CD4-positive, alpha-beta T cell (primary cell): Measurements from ENCODE around the gene EYA2. TPM values are rescaled to one million over a fixed set of nuclear protein-coding genes. Genes with fewer than 3 reads are reported as not detected.

Experiments
- ATAC-seq: fragments of 200-7000 bp; cut with Tn5 transposase; one replicate; pipeline ENCODE4 v1.10.0; 2022; ENCODE audit warnings: mild to moderate bottlenecking; ENCODE audit not compliant: poor library complexity
- CTCF ChIA-PET: fragments of 350-600 bp; sonication (Branson Sonifier 250); formaldehyde crosslinking; loops from one replicate; lab custom pipeline; 2021; ENCODE audit warnings: antibody characterized with exemption, inconsistent platforms; lab: Charles Lee
- POLR2A ChIA-PET: fragments of 350-600 bp; sonication (Branson Sonifier 250); formaldehyde crosslinking; loops from one replicate; lab custom pipeline; 2021; ENCODE audit warnings: antibody characterized with exemption, inconsistent platforms; lab: Charles Lee
- DNase-seq, 14 experiments: peaks; one replicate each; pipeline ENCODE4 v3.0.0-alpha.2; 2013 to 2020; ENCODE audit warnings: mixed read lengths in 2 of 14
- H3K27ac ChIP-seq, 2 donors: one replicate each; pipeline versions ENCODE4 v1.5.1 to v1.7.0; 2013; ENCODE audit warnings: low read length in 2 of 2, low read depth in 1 of 2, mild to moderate bottlenecking in 1 of 2
- H3K27me3 ChIP-seq, 2 experiments: 1 replicate in 1 of 2; 2 replicates in 1 of 2; pipeline versions ENCODE4 v1.6.1 to v1.7.0; 2013; ENCODE audit warnings: low read length in 2 of 2, control low read depth in 1 of 2, mild to moderate bottlenecking in 1 of 2, moderate library complexity in 1 of 2; ENCODE audit not compliant: insufficient read depth in 2 of 2, control insufficient read depth in 1 of 2
- H3K36me3 ChIP-seq: one replicate; pipeline ENCODE4 v1.6.1; 2013; ENCODE audit warnings: low read length, control low read depth; ENCODE audit not compliant: insufficient read depth
- H3K4me1 ChIP-seq: one replicate; pipeline ENCODE4 v1.6.1; 2013; ENCODE audit warnings: low read length, control low read depth; ENCODE audit not compliant: insufficient read depth
- H3K4me3 ChIP-seq: one replicate; pipeline ENCODE4 v1.5.1; 2013; ENCODE audit warnings: mild to moderate bottlenecking, low read length, moderate library complexity
- H3K9me3 ChIP-seq, 2 experiments: 1 replicate in 1 of 2; 2 replicates in 1 of 2; pipeline versions ENCODE4 v1.6.1 to v1.7.0; 2013; ENCODE audit warnings: low read length in 2 of 2, mild to moderate bottlenecking in 2 of 2, control low read depth in 1 of 2, moderate library complexity in 1 of 2; ENCODE audit not compliant: control insufficient read depth in 1 of 2, insufficient read depth in 1 of 2
- H3K27ac Mint-ChIP-seq: one replicate; pipeline ENCODE4 v1.8.0; 2020; ENCODE audit warnings: mixed read lengths
- H3K27me3 Mint-ChIP-seq: one replicate; pipeline ENCODE4 v1.8.0; 2021; ENCODE audit warnings: mixed read lengths
- H3K36me3 Mint-ChIP-seq: one replicate; pipeline ENCODE4 v1.8.0; 2021; ENCODE audit warnings: low read depth, mixed read lengths
- H3K4me1 Mint-ChIP-seq: one replicate; pipeline ENCODE4 v1.8.0; 2021; ENCODE audit warnings: low read depth, mixed read lengths
- H3K4me3 Mint-ChIP-seq: one replicate; pipeline ENCODE4 v1.8.0; 2020; ENCODE audit warnings: mild to moderate bottlenecking, mixed read lengths
- H3K9me3 Mint-ChIP-seq: one replicate; pipeline ENCODE4 v1.8.0; 2020; ENCODE audit warnings: mixed read lengths
- CTCF ChIP-seq: fragments of 200-600 bp; IDR thresholded peaks from one replicate; pipeline ENCODE4 v1.8.0; 2022; ENCODE audit warnings: antibody characterized with exemption, mild to moderate bottlenecking
- intact Hi-C, 2 experiments: fragments of 100-400 bp; cut with DNase I in 1 of 2; cut with micrococcal nuclease in 1 of 2; formaldehyde crosslinking; loops; one replicate each; pipeline versions ENCODE4 v1.15.1 to v1.9.0; 2023 to 2025; cut with DNase I, micrococcal nuclease
- total RNA-seq, 174 experiments: library from RNA in 2 of 174; stranded (reverse) in 2 of 174; gene quantifications; one replicate each; pipeline ENCODE4 v1.2.3 and lab custom pipeline; 2021 to 2026

EYA2 gene
- total RNA-seq, 2 experiments from 2014 or later: not detected

DNA sequence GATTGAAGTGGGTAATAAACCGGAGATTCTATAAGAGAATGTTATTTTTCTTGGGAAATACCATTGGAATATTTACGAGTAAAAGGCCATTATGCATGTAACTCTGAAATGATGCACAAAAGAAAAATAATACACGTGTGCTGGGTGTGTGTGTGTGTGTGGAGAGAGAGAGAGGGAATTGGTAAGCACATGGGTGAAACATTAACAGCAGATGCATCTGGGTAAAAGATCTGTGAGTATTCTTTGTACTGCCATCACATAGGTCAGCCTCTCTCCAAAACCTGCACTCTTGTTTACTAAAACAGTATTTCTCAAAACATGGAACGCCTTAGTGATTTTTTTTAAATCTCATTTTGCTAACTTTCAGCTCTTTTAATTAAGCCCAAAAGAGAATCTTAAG lies 28.9 kb downstream of the EYA2 start:
- no peak overlapping the region for H3K27ac ChIP-seq
- POLR2A ChIA-PET: no interaction called here
- peaks cover 0 to 6% of the 10 kb centered on the region in 2 experiments for H3K9me3 ChIP-seq
- H3K27ac Mint-ChIP-seq: no peak overlapping the region
- intact Hi-C loops: no loop called here
- no peaks in the 10 kb centered on the region for H3K36me3 Mint-ChIP-seq
- no peak for DNase-seq
- no peak for ATAC-seq
- H3K36me3 ChIP-seq: no peaks in the 10 kb centered on the region
- H3K4me1 Mint-ChIP-seq: no peaks in the 10 kb centered on the region
- CTCF ChIA-PET: no interaction called here
- H3K27me3 ChIP-seq: no peaks in the 10 kb centered on the region
- no peak for TF ChIP-seq CTCF
- no peak overlapping the region for H3K4me3 Mint-ChIP-seq
- H3K27me3 Mint-ChIP-seq: peaks cover 27% of the 10 kb centered on the region
- H3K9me3 Mint-ChIP-seq: peaks cover 2% of the 10 kb centered on the region
- H3K4me1 ChIP-seq: no peaks in the 10 kb centered on the region
- H3K4me3 ChIP-seq: no peak overlapping the region

- Histone ChIP-seq H3K27me3 (no peaks in the 10 kb centered on the region), H3K4me1 (no peaks in the 10 kb centered on the region), H3K4me3 (no peak overlapping the region), H3K27ac (no peak overlapping the region), H3K36me3 (no peaks in the 10 kb centered on the region), H3K9me3 (no peaks in the 10 kb centered on the region)
- POLR2A ChIA-PET: no interaction called here
- H3K27ac Mint-ChIP-seq: no peak overlapping the region
- H3K27me3 Mint-ChIP-seq: peaks cover 29% of the 10 kb centered on the region
- no peaks in the 10 kb centered on the region for H3K36me3 Mint-ChIP-seq
- H3K4me3 Mint-ChIP-seq: no peak overlapping the region
- intact Hi-C loops: no loop called here
- no peak for TF ChIP-seq CTCF
- CTCF ChIA-PET: no interaction called here
- no peaks in the 10 kb centered on the region for H3K9me3 Mint-ChIP-seq
- ATAC-seq: no peak
- no peaks in the 10 kb centered on the region for H3K4me1 Mint-ChIP-seq
- DNase-seq: no peak
Measured at GRCh38 chr20:46928580-46929132, 34.0 kb downstream of the EYA2 start.

DNA sequence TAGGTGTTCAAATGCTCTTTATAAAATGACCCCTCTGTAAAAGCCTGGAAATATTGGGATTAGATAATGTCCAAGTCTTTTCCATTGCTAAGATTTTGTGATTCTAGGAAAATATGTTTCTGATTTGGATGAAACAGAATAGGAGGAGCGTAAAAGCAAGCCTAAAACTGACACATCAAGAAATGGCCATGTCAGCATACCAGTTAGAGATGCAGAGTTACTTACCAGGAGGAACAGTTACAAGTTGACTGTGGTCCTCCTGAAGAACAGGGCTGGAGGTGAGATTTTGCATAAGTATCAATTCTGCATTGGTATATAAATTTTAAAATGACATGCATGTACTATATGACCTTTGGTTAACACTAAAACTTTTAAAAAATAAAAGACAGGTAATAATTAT lies 35.3 kb downstream of the EYA2 start:
- intact Hi-C loops: no loop called here
- TF ChIP-seq CTCF: no peak
- Histone ChIP-seq H3K27me3 (no peaks in the 10 kb centered on the region), H3K9me3 (no peaks in the 10 kb centered on the region), H3K27ac (no peak overlapping the region), H3K36me3 (no peaks in the 10 kb centered on the region), H3K4me1 (no peaks in the 10 kb centered on the region), H3K4me3 (no peak overlapping the region)
- no peak for ATAC-seq
- ChIA-PET POLR2A (no interaction called here), CTCF (no interaction called here)
- no peaks in the 10 kb centered on the region for H3K36me3 Mint-ChIP-seq
- peaks cover 31% of the 10 kb centered on the region for H3K27me3 Mint-ChIP-seq
- DNase-seq: no peak
- H3K4me3 Mint-ChIP-seq: no peak overlapping the region
- H3K9me3 Mint-ChIP-seq: no peaks in the 10 kb centered on the region
- H3K27ac Mint-ChIP-seq: no peak overlapping the region
- no peaks in the 10 kb centered on the region for H3K4me1 Mint-ChIP-seq
